ENCODE data around the gene FZR1. TPM values are rescaled to one million over a fixed set of nuclear protein-coding genes. Genes with fewer than 3 reads are reported as not detected.
A peak's percentile ranks its signal among the peaks of the same experiment; 100 is the strongest.

The FZR1 gene
- total and polyA plus RNA-seq, 2 of the 8 experiments (the other 6 are each of a cell fraction or from before 2014, with no cell fraction given): 21.6 to 35.5 TPM

DNA sequence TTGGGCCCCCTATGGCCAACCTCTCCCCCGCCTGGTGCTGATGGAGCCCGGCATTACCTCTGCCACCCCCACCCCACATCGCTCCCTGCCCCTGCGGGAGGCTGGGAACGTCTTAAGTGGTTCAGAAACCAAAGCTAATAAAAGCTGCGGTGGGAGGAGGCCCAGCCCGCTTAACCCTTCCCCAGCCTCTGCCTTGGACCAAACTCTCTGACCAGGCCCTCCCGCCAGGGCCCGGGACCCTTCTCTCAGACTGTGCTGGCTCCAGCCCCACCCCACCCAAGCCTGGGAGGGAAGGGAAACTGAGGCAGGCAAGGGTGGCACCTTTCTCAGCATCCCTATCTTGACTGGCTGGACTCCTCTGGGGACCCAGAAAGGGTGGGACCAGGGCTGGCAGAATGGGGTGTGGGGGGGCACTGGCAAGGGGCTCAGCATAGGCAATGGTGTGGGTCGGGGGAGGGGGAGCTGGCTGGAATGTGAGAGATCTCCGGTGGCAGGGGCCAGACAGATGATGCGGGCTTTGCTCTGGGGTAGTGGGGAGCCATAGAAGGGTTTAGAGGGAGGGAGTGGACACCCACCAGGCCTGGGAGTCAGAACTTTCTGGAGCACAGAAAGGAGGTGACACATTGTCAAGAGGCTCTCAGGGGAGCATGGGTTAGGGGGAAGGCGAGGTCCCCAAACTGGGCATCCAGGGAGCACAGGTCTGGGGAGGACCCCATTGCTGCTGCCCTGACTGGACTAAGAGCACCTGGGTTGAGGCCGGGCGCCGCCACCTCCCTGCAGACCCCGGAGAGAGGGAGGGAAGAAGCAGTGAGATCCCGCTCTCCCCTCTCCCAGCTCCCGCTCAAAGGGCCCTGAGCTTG lies 47.7 kb upstream of the FZR1 start:
- H3K4me3 ChIP-seq (ENCODE audit: extremely low read depth in 1 of 4, insufficient read depth in 2 of 4, low read depth in 3 of 4, low read length in 4 of 4): peak overlapping the region in 1 of 4 experiments; percentile 48; a peak in 3 of 8 replicates

More for the DNA sequence above, 47.7 kb upstream of the FZR1 start:
- 40% methylated on average over 14 of the region's 19 CpGs; no CpG with 5 or more reads in 1 of the 2 experiments for WGBS, 2 experiments (ENCODE audit: extremely low coverage in 1 of 2, insufficient coverage in 1 of 2, insufficient read length in 1 of 2, insufficient replicate concordance in 2 of 2, low coverage in 1 of 2, low lambda C conversion rate in 2 of 2, missing lambda C conversion rate in 1 of 2)
- peak overlapping the region; percentile 23 to 72; a peak in 3 of 4 replicates for H3K4me2 ChIP-seq (ENCODE audit: insufficient read depth in 1 of 2, low read depth in 2 of 2, low read length in 2 of 2)
- H4K91ac ChIP-seq (replicated peaks; ENCODE audit: insufficient read length, low read length): no peak overlapping the region
- H3K4ac ChIP-seq (replicated peaks; ENCODE audit: insufficient read length, low read depth, low read length): no peak overlapping the region
- peaks cover 4% of the 10 kb centered on the region; the same call in 1 of the 2 replicates for H3K23me2 ChIP-seq (ENCODE audit: low read depth, low read length)
- no peaks in the 10 kb centered on the region for H3K79me2 ChIP-seq (ENCODE audit: control insufficient read depth in 1 of 2, insufficient read depth in 2 of 2, low read length in 2 of 2)
- H2AK5ac ChIP-seq (ENCODE audit: low read depth, low read length): no peak overlapping the region
- CTCF ChIA-PET (ENCODE audit: partially characterized antibody): interaction anchor here (1.0 to 3.3 kb wide), 6 partner anchors 12 to 154 kb away, joined by 3 to 14 read pairs (median 5); no protein-coding TSS in a partner anchor
- H3K36me3 ChIP-seq (ENCODE audit: control insufficient read depth in 2 of 4, insufficient read depth in 4 of 4, low read length in 3 of 4): no peaks in the 10 kb centered on the region; a peak in 1 of 8 replicates
- peak; percentile 54 for TF ChIP-seq CTBP2 (IDR thresholded peaks at IDR 0.05; ENCODE audit: borderline replicate concordance, insufficient read depth, insufficient read length, low read length)
- TF ChIP-seq TAF7 (optimal IDR thresholded peaks at IDR 0.05; ENCODE audit: borderline replicate concordance, low read depth, low read length): no peak
- peak; percentile 97 for TF ChIP-seq KDM1A (IDR thresholded peaks at IDR 0.05; ENCODE audit: borderline replicate concordance, low read length)
- peak in 1 of 2 experiments; percentile 82; a peak in 1 of 4 replicates for TF ChIP-seq HDAC2 (IDR thresholded peaks at IDR 0.05; ENCODE audit: borderline replicate concordance in 1 of 2, low read depth in 2 of 2, low read length in 2 of 2)
- peak; percentile 37; the same call in 1 of the 2 replicates for TF ChIP-seq TEAD4 (IDR thresholded peaks at IDR 0.05; ENCODE audit: low read depth, low read length)
- TF ChIP-seq EZH2 (IDR thresholded peaks at IDR 0.05; ENCODE audit: low read depth, low read length, severe bottlenecking): peak; percentile 32
- H3K14ac ChIP-seq (ENCODE audit: insufficient read length): no peak overlapping the region
- no peak overlapping the region for H2AFZ ChIP-seq (ENCODE audit: low read length)
- no peak overlapping the region for H2BK120ac ChIP-seq (replicated peaks; ENCODE audit: low read depth, low read length)
- H3K18ac ChIP-seq (ENCODE audit: extremely low read depth, low read length): peak overlapping the region; percentile 78; the same call in 1 of the 2 replicates
- no peak overlapping the region for H3K9ac ChIP-seq (replicated peaks in 1 of 4; ENCODE audit: extremely low read depth in 1 of 4, low read depth in 3 of 4, low read length in 3 of 4)
- POLR2A ChIA-PET (ENCODE audit: partially characterized antibody): interaction anchor here (0.6 to 1.8 kb wide), 3 partner anchors 13 to 513 kb away, joined by 3 to 6 read pairs (median 3); no protein-coding TSS in a partner anchor
- no peaks in the 10 kb centered on the region for H3K79me1 ChIP-seq (ENCODE audit: low read depth, low read length)
- H3K27me3 ChIP-seq (replicated peaks in 1 of 4; ENCODE audit: control insufficient read depth in 3 of 4, extremely low read depth in 1 of 4, insufficient read depth in 3 of 4, low read length in 3 of 4): peaks cover 17 to 48% (median 39%) of the 10 kb centered on the region in 4 experiments
- H4K5ac ChIP-seq (ENCODE audit: insufficient read length, low read depth, low read length): no peak overlapping the region
- peaks cover 0 to 24% (median 11%) of the 10 kb centered on the region in 4 experiments; a peak in 6 of 7 replicates for H3K4me1 ChIP-seq (replicated peaks in 1 of 4; ENCODE audit: control insufficient read depth in 3 of 4, insufficient read depth in 4 of 4, low read length in 3 of 4)
- no peak overlapping the region for H2BK20ac ChIP-seq (ENCODE audit: low read length)
- no peak overlapping the region for H3K27ac ChIP-seq (ENCODE audit: low read depth, low read length)
- no peak overlapping the region for H4K8ac ChIP-seq (ENCODE audit: extremely low read depth, insufficient read depth, low read length)
- H2BK5ac ChIP-seq (ENCODE audit: low read depth, low read length): no peak overlapping the region
- H3K9me3 ChIP-seq (ENCODE audit: insufficient read depth in 2 of 2, low read depth in 1 of 2, low read length in 1 of 2): no peaks in the 10 kb centered on the region
- H2BK12ac ChIP-seq (ENCODE audit: low read depth, low read length): no peak overlapping the region
- H4K20me1 ChIP-seq (replicated peaks in 1 of 2; ENCODE audit: control insufficient read depth in 1 of 2, insufficient read depth in 2 of 2, low read length in 2 of 2): peaks cover 3 to 10% of the 10 kb centered on the region in 2 experiments
- DNase-seq (ENCODE audit: low read depth in 1 of 2, low spot score in 2 of 2) (no peak), FAIRE-seq (no peak)
- H3K23ac ChIP-seq (ENCODE audit: insufficient read length): no peak overlapping the region
- H2BK15ac ChIP-seq (ENCODE audit: low read length): no peak overlapping the region
- no peak overlapping the region for H3K56ac ChIP-seq (replicated peaks; ENCODE audit: insufficient read length, low read depth, low read length)
